Measurements from ENCODE around the gene METTL2B.

- TF ChIP-seq YY1 (IDR thresholded peaks at IDR 0.05; ENCODE audit: insufficient read depth, insufficient read length) (no peak), ZNF274 (IDR thresholded peaks at IDR 0.05; ENCODE audit: low read depth, low read length) (no peak), SUZ12 (IDR thresholded peaks at IDR 0.05; ENCODE audit: extremely low read depth, insufficient read depth, insufficient read length) (no peak)
Observed at GRCh38 chr7:128430207-128430606, 46.3 kb upstream of the METTL2B start.
